ENCODE results near the gene FAM222B.

- TF ChIP-seq CTCF (IDR thresholded peaks at IDR 0.05), result no peak
- no peak for TF ChIP-seq POLR2A (IDR thresholded peaks at IDR 0.05)
- TF ChIP-seq POLR2AphosphoS5 (IDR thresholded peaks at IDR 0.05; ENCODE audit: insufficient read depth in 1 of 2, low read depth in 1 of 2), result no peak
These were observed 29.7 kb downstream of the FAM222B start for GRCh38 chr17:28812748-28813377.
